HL-60/S4 treated with retinoic acid at 250 ng/mL for 4 days and 3 days (cell line): ENCODE results near the gene DUS2.

Experiments used
- in situ Hi-C: fragments of 300-500 bp; cut with MboI; formaldehyde crosslinking; loops from 2 replicates; pipeline ENCODE4 v1.7.0; 2022; ENCODE audit warnings: low sequenced_read_pairs

The DUS2 gene

GRCh38 chr16:68040506-68041288, 17.6 kb downstream of the DUS2 start:
- in situ Hi-C loops: no loop called here

- in situ Hi-C loops: no loop called here
Observed at GRCh38 chr16:68041783-68042182, 18.7 kb downstream of the DUS2 start.

GRCh38 chr16:68046106-68046505, 23.0 kb downstream of the DUS2 start:
- in situ Hi-C loops: no loop called here

DNA sequence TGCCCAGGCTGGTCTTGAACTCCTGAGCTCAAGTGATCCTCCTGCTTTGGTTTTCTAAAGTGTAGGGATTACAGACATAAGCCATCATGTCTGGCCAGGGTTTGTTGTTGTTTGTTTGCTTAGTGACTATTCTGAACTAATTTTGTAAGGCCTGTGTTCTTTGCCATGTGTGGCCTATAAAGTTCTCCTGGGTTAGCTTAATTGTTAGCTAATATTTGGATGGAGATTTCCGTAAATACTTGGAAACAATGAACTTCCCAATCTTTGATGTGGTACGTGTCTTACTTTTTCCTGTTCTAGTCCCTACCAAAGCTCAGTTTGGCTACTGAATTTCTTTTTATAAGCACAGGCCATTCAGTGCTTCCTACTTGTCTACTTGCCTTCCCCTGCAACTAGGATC, 24.9 kb downstream of the DUS2 start:
- in situ Hi-C loops: no loop called here

DNA sequence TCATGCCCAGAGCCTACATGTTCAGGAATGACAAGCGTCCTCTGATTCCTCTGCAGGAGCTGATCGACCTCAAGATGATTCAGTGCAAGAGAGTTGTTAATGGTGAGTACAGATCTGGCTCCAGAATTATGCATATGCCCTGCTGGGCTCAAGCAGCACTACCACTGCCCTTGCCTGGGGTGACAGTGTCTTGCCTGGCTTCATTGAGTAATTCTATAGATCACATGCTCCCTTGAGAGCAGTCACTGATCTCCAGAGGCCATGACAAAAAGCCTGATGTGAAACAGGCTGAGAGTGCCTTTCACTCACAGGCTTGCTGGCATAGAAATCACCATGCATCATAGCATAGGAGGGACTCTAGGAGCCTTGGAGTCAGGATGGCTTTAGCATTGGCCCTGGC, 26.4 kb downstream of the DUS2 start:
- in situ Hi-C loops: no loop called here

GRCh38 chr16:68055395-68055794, 32.3 kb downstream of the DUS2 start:
- in situ Hi-C loops: no loop called here

- in situ Hi-C loops: no loop called here
Observed at GRCh38 chr16:68059804-68060203, 36.7 kb downstream of the DUS2 start.

DNA sequence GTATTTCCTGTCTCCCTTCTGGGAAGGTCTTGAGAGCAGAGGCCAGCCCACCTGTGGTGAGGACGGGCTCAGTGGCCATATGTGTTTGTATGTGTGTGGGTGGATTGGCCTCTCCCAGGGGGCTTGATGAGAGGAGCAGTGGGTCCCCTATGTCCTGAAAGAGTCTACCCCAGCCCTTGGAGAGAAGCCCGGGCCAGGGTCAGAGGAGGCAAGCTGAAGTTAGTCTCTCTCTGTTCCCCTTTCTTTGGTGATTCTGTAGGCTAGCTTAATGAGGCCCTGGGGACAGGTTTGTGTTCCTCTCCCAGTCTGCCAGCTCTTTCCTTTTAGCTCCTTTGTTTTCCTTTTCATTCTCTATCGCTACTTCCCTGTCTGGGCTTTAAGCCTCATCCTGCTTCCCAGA, 38.3 kb downstream of the DUS2 start:
- in situ Hi-C loops: no loop called here

DNA sequence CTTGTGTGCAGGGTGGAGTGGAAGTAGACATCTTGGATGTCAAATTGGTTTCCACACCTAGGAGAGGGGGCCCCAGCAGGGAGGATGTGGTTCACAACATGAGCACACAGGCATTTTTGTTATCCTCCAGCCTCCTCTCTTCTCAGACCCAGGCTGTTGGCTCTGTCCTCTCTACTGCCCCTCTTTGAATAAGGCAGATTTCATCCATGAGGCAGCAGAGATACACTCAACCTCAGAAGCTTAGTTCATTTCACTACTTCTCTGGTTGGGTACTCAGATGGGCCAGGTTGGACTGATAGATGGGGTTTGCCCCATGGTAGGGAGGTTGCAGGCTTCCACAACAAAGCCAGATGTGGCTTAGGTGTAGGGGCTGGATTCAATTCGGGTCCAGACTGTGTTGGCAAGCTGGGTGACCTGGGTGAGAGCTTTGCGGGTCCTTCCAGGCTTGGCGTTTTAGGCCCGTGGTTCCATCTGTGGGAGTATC, 39.9 kb downstream of the DUS2 start:
- in situ Hi-C loops: no loop called here

DNA sequence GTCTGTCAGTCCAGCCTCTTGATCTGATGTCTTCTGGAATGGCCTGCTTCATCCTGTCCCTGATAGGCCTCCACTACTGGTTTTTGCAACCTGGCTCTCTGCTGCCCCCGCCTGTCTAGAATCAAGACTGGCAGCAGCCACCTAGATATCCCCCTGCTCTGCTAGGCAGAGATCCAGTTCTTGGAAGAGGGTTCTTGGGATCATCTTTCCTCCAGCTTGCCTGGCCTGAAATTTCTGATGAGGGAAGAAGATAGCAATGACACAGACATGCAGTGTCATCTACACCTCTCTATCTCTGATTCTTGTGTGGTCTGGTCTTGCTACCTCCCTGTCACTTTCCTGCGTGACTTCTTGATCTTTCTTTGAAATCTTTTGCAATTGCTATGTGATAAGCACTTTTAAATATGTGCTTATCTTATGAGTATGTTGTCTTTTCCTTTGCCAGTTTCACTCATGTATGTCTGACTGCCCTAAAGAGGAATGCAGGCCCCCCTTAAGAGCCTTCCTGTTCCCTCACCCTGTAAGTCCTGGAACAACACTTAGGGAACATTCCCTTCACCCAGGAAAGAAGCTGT, 41.8 kb downstream of the DUS2 start:
- in situ Hi-C loops: no loop called here

GRCh38 chr16:68065716-68066305, 42.7 kb downstream of the DUS2 start:
- in situ Hi-C loops: no loop called here

GRCh38 chr16:68066763-68067162, 43.7 kb downstream of the DUS2 start:
- in situ Hi-C loops: no loop called here

DNA sequence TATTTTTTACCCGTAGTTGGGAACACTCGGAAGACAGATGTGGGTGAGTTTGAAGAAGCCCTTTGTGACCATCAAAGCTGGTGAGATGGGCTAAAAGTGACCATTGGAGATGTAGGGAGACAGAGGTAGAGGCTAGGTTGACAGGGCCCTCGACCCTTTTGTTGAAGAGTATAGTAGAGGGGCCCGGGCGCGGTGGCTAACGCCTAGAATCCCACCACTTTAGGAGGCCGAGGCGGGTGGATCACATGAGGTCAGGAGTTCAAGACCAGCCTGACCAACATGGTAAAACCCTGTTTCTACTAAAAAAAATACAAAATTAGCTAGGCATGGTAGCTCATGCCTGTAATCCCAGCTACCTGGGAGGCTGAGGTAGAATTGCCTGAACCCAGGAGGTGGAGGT, 45.8 kb downstream of the DUS2 start:
- in situ Hi-C loops: no loop called here

DNA sequence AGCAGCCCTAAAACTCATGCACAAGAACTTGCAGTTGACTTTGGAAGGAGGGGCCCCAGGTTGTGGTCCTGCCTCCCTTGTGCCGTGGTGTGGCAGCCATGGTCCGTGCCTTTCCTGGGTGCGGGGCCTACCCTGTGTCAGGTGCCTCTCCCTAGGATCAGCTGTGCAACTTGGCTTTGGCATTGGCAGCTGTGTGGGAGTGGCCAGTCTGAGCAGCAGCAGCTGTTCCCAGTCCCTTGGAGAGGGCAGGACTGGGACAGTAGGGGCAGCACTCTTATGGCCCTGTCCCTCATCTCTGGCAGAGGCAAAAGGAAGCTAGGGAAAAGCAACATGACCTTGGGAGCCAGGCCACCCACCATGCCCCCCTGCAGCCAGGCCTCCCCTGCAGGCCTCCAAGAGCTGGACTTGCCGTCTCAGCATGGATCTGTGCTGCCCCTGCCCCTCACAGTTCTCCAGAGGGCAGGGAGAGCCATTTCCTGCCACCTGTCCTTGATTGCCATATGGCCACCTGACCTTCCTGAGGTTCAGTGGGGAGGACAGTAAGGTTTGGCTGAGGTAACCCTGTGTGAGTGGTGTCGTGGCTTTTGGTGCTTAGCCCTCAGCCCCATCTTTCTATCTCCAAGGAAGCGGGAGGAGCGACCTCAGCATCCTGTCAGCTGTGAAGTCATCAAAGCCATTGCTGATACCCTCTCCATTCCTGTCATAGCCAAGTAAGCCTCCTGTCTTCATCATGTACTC, 46.6 kb downstream of the DUS2 start:
- in situ Hi-C loops: no loop called here

DNA sequence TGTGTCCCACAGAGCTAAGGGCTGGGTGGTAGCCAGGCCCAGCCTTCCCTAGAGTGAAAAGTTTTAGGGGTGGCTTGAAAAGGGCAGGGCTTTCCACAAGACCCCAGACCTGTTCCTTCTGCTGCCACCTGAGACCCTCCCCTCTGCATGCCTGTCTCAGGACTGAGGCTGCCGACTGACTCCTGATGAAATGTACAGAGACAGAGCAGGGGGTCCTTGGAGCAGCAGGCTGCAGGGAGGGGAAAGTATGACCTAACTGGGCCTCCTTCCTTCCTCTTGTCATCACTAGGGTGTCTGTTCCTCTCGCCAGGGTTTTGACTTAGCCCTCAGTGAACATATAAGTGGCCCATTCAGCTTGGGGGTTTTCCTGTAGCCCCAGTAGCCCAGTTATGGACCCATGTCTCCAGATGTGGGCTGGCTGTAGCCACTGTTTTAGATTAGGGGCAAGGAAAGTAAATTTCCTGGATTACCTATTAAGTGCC, 47.2 kb downstream of the DUS2 start:
- in situ Hi-C loops: no loop called here

DNA sequence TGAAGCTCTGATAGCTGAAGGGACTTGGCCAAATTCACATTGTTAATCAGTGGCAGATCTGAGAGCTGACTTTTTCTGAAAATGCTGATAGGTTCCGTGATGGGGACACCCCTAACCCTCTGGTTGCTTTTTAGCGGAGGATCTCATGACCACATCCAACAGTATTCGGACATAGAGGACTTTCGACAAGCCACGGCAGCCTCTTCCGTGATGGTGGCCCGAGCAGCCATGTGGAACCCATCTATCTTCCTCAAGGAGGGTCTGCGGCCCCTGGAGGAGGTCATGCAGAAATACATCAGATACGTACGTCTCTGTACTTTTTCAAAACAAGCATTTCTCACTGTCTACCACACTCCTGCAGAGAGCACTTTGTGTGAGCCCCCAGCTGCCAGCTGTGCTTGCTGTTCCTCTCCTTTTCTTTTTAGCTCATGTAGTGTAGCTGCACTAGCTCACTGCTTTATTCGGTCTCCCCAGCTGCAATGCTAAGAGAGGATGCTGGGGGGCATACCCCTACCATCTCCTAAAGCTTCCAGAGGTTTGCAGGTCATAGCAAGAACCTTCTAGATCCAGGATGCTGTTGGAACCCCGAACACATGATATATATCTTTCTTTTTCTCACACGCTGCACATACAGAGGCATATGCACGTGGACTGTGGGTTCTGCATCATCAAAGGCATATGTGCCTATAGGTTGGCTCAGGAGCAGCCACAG, 47.9 kb downstream of the DUS2 start:
- in situ Hi-C loops: no loop called here

DNA sequence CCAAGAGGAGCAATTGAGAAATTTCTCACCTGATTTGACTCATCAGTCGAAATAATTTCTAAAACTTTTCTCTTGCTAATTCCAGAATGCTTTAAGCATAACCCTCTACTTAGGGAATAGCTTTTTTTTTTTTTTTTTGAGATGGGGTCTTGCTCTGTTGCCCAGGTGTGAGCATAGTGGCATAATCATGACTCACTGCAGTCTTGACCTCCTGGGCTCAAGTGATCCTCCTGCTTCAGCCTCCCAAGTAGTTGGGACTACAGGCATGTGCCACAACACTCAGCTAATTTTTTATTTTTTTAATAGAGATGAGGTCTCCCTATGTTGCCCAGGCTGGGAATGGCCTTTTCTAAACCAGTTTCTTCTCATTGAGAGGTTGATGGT, 48.4 kb downstream of the DUS2 start:
- in situ Hi-C loops: no loop called here

- in situ Hi-C loops: no loop called here
Observed at GRCh38 chr16:68072038-68072695, 49.1 kb downstream of the DUS2 start.

GRCh38 chr16:68073902-68074760, 51.0 kb downstream of the DUS2 start:
- in situ Hi-C loops: no loop called here
